Activated CD4-positive, alpha-beta T cell treated with anti-CD3 and anti-CD28 coated beads, Interleukin-2, Interleukin-6, amounts not matched to agents 100 ng/mL and 50 ng/mL, durations not matched to agents 16 hours and 8 hours (primary cell): ENCODE data around the gene CD36.

Experiments
- DNase-seq: peaks from one replicate; pipeline ENCODE4 v3.0.0-alpha.2; 2020

The CD36 gene

GRCh38 chr7:80708123-80708522 lies 69.7 kb downstream of the CD36 start:
- no peak for DNase-seq

GRCh38 chr7:80711531-80711930 lies 73.1 kb downstream of the CD36 start:
- no peak for DNase-seq

GRCh38 chr7:80719261-80719660 lies 80.8 kb downstream of the CD36 start:
- no peak for DNase-seq

- DNase-seq = no peak
Observed at GRCh38 chr7:80720146-80720545, 81.7 kb downstream of the CD36 start.

GRCh38 chr7:80721883-80722615 lies 83.6 kb downstream of the CD36 start:
- no peak for DNase-seq

GRCh38 chr7:80722616-80723195 lies 84.3 kb downstream of the CD36 start:
- no peak for DNase-seq

GRCh38 chr7:80724249-80724871 lies 85.9 kb downstream of the CD36 start:
- DNase-seq = no peak

GRCh38 chr7:80725181-80725611 lies 86.8 kb downstream of the CD36 start:
- no peak for DNase-seq
